Measurements from ENCODE around the gene TXNDC17. TPM values are rescaled to one million over a fixed set of nuclear protein-coding genes. Genes with fewer than 3 reads are reported as not detected.
A peak's percentile ranks its signal among the peaks of the same experiment; 100 is the strongest.

TXNDC17 gene
- polyA plus RNA-seq, 1 experiment: 213 TPM

DNA sequence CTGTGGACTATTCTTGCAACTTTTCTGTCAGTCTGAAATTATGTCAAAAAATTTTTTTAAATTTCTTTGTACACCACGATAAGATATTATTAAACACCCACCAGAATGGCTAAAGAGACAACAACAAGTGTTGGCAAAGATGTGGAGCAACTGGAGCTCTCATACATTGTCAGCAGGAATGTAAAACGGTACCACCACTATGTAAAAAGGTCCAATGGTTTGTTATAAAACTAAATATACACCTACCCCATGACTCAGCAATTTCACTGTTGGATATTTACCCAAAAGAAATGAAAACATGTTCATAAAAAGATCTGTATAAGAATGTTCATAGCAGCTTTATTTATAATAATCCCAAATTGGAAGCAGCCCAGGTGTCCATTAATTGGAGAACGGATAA lies 7.6 kb upstream of the TXNDC17 start:
- POLR2A ChIA-PET: no interaction called here
- TF ChIP-seq, protein P1, sequence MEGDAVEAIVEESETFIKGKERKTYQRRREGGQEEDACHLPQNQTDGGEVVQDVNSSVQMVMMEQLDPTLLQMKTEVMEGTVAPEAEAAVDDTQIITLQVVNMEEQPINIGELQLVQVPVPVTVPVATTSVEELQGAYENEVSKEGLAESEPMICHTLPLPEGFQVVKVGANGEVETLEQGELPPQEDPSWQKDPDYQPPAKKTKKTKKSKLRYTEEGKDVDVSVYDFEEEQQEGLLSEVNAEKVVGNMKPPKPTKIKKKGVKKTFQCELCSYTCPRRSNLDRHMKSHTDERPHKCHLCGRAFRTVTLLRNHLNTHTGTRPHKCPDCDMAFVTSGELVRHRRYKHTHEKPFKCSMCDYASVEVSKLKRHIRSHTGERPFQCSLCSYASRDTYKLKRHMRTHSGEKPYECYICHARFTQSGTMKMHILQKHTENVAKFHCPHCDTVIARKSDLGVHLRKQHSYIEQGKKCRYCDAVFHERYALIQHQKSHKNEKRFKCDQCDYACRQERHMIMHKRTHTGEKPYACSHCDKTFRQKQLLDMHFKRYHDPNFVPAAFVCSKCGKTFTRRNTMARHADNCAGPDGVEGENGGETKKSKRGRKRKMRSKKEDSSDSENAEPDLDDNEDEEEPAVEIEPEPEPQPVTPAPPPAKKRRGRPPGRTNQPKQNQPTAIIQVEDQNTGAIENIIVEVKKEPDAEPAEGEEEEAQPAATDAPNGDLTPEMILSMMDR (IDR thresholded peaks at IDR 0.05; ENCODE audit: insufficient read depth, low read depth, low read length): no peak
- no peaks in the 10 kb centered on the region for H3K27me3 ChIP-seq (ENCODE audit: control insufficient read depth, insufficient read depth, low read length)
- H3K36me3 ChIP-seq (ENCODE audit: control insufficient read depth, insufficient read depth, low read length): peaks cover 2% of the 10 kb centered on the region; the same call in 1 of the 2 replicates
- DNase-seq (ENCODE audit: low read depth): no peak
- CTCF ChIA-PET: no interaction called here
- H3K4me3 ChIP-seq (ENCODE audit: low read depth, low read length): no peak overlapping the region

DNA sequence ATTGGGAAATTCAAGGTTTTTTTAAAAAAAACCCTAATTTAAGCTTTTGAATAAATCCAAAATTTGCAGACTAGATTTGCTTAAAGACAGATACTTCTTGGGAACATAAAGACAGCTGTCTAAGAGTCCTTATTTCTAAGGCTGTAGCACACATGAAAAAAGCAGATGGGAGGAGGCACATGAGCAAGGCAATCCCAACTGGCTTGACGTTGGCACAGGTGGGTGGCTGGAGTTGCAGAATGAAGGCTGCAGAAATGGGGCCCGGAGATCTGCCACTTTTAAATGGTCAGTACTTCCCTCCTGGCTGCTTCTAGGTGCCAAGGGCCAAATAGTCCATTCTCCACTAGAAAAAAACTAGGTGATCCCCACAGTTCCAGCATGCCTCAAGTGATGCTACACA lies 4.8 kb upstream of the TXNDC17 start:
- ChIA-PET POLR2A (no interaction called here), CTCF (interaction anchor here (1.5 kb wide), 1 partner anchor 163 kb away, joined by 6 read pairs; no protein-coding TSS in a partner anchor)
- TF ChIP-seq, protein P1 (IDR thresholded peaks at IDR 0.05; ENCODE audit: insufficient read depth, low read depth, low read length): no peak
- H3K36me3 ChIP-seq (ENCODE audit: control insufficient read depth, insufficient read depth, low read length): peaks cover 2% of the 10 kb centered on the region; the same call in 1 of the 2 replicates
- no peak for DNase-seq (ENCODE audit: low read depth)
- H3K27me3 ChIP-seq (ENCODE audit: control insufficient read depth, insufficient read depth, low read length): no peaks in the 10 kb centered on the region
- H3K4me3 ChIP-seq (ENCODE audit: low read depth, low read length): no peak overlapping the region

DNA sequence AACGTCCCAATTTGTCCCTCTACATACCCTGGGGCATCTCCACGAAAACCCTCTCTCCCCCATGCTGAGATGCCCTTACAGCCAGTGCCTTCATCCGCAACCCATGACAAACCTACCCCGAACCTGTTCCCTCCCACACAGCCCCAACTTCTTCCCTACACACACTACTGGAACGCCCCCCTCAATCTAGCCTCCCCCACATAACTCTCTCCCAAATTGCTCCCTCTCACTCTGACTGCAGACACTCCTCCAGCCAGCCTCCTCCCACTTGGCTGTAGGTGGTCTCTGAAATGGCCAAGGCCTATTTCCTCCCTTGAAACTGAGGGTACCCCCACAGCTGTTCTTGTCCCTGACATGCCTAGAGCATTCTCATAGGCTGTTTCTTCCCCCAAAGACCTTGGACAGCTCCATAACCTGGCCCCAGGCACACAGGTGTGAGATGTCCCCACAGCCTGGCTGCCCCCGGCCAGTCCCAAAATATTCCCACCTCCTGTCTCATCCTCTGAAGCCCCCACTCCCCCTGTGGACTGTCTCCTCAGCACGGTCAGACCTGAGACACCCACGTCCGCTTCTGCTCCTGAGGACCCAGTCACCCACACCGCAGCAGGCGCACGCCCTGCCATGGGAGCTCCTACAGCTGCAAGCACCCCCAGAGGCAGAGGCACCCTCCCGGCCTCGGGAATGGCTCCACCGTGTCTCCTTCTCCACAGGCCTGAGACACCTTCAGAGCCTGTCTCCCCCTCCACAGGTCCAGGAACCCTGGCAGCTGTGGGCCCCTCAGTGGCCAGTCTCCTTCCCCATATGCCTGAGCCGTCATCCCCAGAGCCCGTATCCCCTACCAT lies 4.0 kb upstream of the TXNDC17 start:
- ChIA-PET POLR2A (no interaction called here), CTCF (interaction anchor here (1.0 kb wide), 1 partner anchor 29 kb away, joined by 3 read pairs; no protein-coding TSS in a partner anchor)
- Histone ChIP-seq H3K27me3 (ENCODE audit: control insufficient read depth, insufficient read depth, low read length) (no peaks in the 10 kb centered on the region), H3K36me3 (ENCODE audit: control insufficient read depth, insufficient read depth, low read length) (peaks cover 2% of the 10 kb centered on the region; the same call in 1 of the 2 replicates), H3K4me3 (ENCODE audit: low read depth, low read length) (no peak overlapping the region)
- DNase-seq (ENCODE audit: low read depth): no peak
- TF ChIP-seq, protein P1 (IDR thresholded peaks at IDR 0.05; ENCODE audit: insufficient read depth, low read depth, low read length): no peak

DNA sequence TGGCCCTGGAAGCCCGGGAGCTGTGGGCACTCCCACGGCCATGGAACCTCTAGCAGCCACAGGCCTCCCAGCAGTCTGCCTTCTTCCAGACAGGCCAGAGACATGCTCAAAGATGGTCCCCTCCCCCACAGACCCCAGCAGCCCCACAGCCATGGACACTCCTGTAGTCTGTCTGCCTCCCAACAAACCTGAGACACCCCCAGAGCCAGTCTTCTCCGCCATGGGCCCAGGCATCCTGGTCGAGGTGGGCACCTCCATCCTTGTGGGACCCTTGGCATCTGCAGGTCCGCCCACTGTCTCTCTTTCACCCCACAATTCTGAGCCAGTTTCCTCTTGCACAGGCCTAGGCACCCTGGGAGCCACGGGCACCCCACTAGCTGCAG lies 3.4 kb upstream of the TXNDC17 start:
- TF ChIP-seq, protein P1 (IDR thresholded peaks at IDR 0.05; ENCODE audit: insufficient read depth, low read depth, low read length): no peak
- POLR2A ChIA-PET: no interaction called here
- DNase-seq (ENCODE audit: low read depth): no peak
- Histone ChIP-seq H3K4me3 (ENCODE audit: low read depth, low read length) (no peak overlapping the region), H3K36me3 (ENCODE audit: control insufficient read depth, insufficient read depth, low read length) (no peaks in the 10 kb centered on the region), H3K27me3 (ENCODE audit: control insufficient read depth, insufficient read depth, low read length) (no peaks in the 10 kb centered on the region)
- CTCF ChIA-PET: interaction anchor here (1.0 kb wide), 1 partner anchor 28 kb away, joined by 3 read pairs; no protein-coding TSS in a partner anchor

DNA sequence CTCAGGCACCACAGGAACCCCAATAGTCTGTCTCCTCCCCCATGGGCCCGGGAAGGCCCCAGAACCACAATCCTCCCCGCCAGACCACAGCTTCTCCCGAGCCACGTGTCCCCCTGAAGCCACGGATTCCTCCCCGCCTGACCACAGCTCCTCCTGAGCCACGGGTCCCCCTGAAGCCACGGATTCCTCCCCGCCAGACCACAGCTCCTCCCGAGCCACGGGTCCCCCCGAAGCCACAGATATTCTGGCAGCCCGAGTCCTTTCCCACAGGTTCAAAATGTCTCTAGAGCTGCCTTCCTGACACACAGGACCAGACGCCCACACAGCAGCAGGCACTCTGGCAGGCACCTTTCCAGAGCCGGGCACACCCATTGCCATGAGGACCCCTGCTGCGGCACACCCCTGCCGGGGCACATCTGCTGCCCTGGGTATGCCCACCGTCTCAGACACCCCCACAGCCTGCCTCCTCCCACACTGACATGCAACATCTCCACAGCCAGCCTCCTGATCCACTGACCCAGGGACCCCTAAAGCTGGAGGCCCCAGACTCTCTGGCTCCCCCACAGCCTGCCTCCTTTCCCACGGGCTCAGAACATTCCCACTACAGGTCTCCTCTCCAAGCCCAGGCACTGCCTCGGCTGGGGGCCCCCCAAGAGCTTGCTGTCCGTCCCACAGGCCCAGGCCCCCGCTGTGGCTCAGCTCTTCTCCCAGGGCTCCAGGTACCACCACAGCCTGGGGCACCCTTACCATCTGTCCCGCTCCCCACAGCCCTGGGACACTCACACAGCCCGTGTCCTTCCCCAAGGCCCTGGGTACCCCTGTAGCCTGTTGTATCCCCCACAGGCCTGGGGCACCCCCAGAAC lies 2.6 kb upstream of the TXNDC17 start:
- ChIA-PET POLR2A (no interaction called here), CTCF (interaction anchor here (0.7 to 2.7 kb wide), 4 partner anchors 10 to 165 kb away, joined by 3 to 17 read pairs (median 4); no protein-coding TSS in a partner anchor)
- H3K36me3 ChIP-seq (ENCODE audit: control insufficient read depth, insufficient read depth, low read length): no peaks in the 10 kb centered on the region
- no peaks in the 10 kb centered on the region for H3K27me3 ChIP-seq (ENCODE audit: control insufficient read depth, insufficient read depth, low read length)
- H3K4me3 ChIP-seq (ENCODE audit: low read depth, low read length): peak overlapping the region; percentile 84; the same call in 1 of the 2 replicates
- TF ChIP-seq, protein P1 (IDR thresholded peaks at IDR 0.05; ENCODE audit: insufficient read depth, low read depth, low read length): no peak
- DNase-seq (ENCODE audit: low read depth): no peak
